ENCODE data around the gene APC2.
"Not testable (repeated sequence)": the region's sequence is repeated elsewhere in the genome, so short reads cannot be mapped to it uniquely, and the experiment has no call there.

The APC2 gene

GRCh38 chr19:1514986-1515721, 65.2 kb downstream of the APC2 start:
- DNase-seq (ENCODE audit: low spot score) = no peak
- in situ Hi-C loops (cut with MboI; ENCODE audit: low sequenced_read_pairs, unreplicated experiment) = no loop called here
- TF ChIP-seq CTCF (IDR thresholded peaks at IDR 0.05; ENCODE audit: borderline replicate concordance, control extremely low read depth, extremely low read depth, insufficient read depth, missing control alignments) = no peak

- DNase-seq (ENCODE audit: low spot score) = no peak
- in situ Hi-C loops (cut with MboI; ENCODE audit: low sequenced_read_pairs, unreplicated experiment) = no loop called here
- no peak for TF ChIP-seq CTCF (IDR thresholded peaks at IDR 0.05; ENCODE audit: borderline replicate concordance, control extremely low read depth, extremely low read depth, insufficient read depth, missing control alignments)
These were observed 66.5 kb downstream of the APC2 start for GRCh38 chr19:1516395-1516753.

GRCh38 chr19:1518471-1518870, 68.5 kb downstream of the APC2 start:
- no peak for TF ChIP-seq CTCF (IDR thresholded peaks at IDR 0.05; ENCODE audit: borderline replicate concordance, control extremely low read depth, extremely low read depth, insufficient read depth, missing control alignments)
- in situ Hi-C loops (cut with MboI; ENCODE audit: low sequenced_read_pairs, unreplicated experiment) = no loop called here
- DNase-seq (ENCODE audit: low spot score) = no peak

GRCh38 chr19:1519802-1520201, 69.9 kb downstream of the APC2 start:
- in situ Hi-C loops (cut with MboI; ENCODE audit: low sequenced_read_pairs, unreplicated experiment); DNase-seq (ENCODE audit: low spot score): not testable (repeated sequence)

GRCh38 chr19:1520203-1520780, 70.4 kb downstream of the APC2 start:
- in situ Hi-C loops (cut with MboI; ENCODE audit: low sequenced_read_pairs, unreplicated experiment) = no loop called here
- TF ChIP-seq CTCF (IDR thresholded peaks at IDR 0.05; ENCODE audit: borderline replicate concordance, control extremely low read depth, extremely low read depth, insufficient read depth, missing control alignments) = no peak
- no peak for DNase-seq (ENCODE audit: low spot score)

- no peak for DNase-seq (ENCODE audit: low spot score)
- in situ Hi-C loops (cut with MboI; ENCODE audit: low sequenced_read_pairs, unreplicated experiment) = no loop called here
- TF ChIP-seq CTCF (IDR thresholded peaks at IDR 0.05; ENCODE audit: borderline replicate concordance, control extremely low read depth, extremely low read depth, insufficient read depth, missing control alignments) = no peak
These were observed 71.7 kb downstream of the APC2 start for GRCh38 chr19:1521636-1522035.

- no peak for TF ChIP-seq CTCF (IDR thresholded peaks at IDR 0.05; ENCODE audit: borderline replicate concordance, control extremely low read depth, extremely low read depth, insufficient read depth, missing control alignments)
- in situ Hi-C loops (cut with MboI; ENCODE audit: low sequenced_read_pairs, unreplicated experiment) = no loop called here
These were observed 72.1 kb downstream of the APC2 start for GRCh38 chr19:1522061-1522460.

More at GRCh38 chr19:1522061-1522460, 72.1 kb downstream of the APC2 start:
- no peak for DNase-seq (ENCODE audit: low spot score)

Data from GM13976 (cell line).